NCI-H345 treated with DMSO at 0.1 percent for 48 hours (cell line): ENCODE measurements around the gene UQCC5.
A peak's percentile ranks its signal among the peaks of the same experiment; 100 is the strongest.
"Not testable (repeated sequence)": the region's sequence is repeated elsewhere in the genome, so short reads cannot be mapped to it uniquely, and the experiment has no call there.

Experiments
- DNase-seq: peaks from one replicate; lab custom pipeline; 2025; ENCODE audit not compliant: unreplicated experiment; lab: John Stamatoyannopoulos, UW

UQCC5 gene

GRCh38 chr3:52521881-52522650 is 14.3 kb upstream of the UQCC5 start:
- no peak for DNase-seq

GRCh38 chr3:52522651-52523251 is 13.7 kb upstream of the UQCC5 start:
- no peak for DNase-seq

- DNase-seq, result no peak
Measured at GRCh38 chr3:52523386-52524257, 12.8 kb upstream of the UQCC5 start.

GRCh38 chr3:52524258-52524751 is 12.1 kb upstream of the UQCC5 start:
- no peak for DNase-seq

- peak; percentile 64 for DNase-seq
Measured at GRCh38 chr3:52524752-52525679, 11.4 kb upstream of the UQCC5 start.

GRCh38 chr3:52525680-52526561 is 10.5 kb upstream of the UQCC5 start:
- DNase-seq, result no peak

DNA sequence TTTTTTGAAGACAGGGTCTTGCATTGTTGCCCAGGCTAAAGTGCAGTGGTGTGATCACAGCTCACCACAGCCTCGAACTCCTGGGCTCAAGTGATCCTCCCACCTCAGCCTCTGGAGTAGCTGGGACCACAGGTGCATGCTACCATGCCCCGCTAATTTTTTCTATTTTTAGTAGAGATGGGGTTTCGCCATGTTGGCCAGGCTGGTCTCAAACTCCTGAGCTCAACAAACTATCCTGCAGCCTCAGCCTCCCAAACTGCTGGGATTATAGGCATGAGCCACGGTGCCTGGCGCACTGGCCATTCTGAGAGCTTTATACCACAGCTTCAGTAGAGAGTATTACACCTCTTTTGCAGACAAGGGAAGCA is 9.8 kb upstream of the UQCC5 start:
- DNase-seq, result not testable (repeated sequence)

DNA sequence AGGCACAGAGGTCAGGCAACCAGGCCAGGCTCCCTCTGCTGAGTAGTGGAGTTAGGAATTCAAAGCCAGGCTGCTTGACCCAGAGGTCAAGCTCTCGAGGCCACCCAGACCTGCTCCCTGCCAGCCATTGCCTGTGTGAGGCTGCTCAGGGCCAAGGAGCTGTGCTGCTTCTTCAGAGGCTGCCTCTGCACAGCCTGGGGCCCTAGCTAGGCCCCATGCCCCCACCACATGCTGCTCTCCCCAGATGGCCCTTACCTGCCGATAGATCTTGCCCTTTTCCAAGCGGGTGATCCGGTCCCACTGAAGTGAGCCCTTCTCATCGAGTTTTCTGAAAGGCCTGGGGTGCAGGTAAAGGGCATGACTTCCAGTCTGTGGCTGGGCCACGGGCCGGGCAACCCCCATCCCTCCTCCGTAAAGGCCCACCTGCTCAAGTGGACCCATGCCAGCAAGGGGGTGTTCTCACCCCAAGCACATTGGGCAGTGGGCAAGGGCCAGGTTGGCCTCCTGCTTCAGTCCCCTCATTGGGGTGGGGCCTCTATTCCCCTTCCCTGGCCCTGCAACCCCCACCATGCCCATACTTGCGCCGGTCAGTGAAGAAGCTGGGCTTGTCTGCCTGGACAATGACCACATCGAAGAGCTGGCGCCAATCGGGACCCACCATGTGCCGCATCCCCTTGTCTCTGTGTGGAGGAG is 9.2 kb upstream of the UQCC5 start:
- DNase-seq, result no peak

GRCh38 chr3:52527732-52528585 is 8.4 kb upstream of the UQCC5 start:
- DNase-seq, result no peak

GRCh38 chr3:52528586-52529375 is 7.6 kb upstream of the UQCC5 start:
- no peak for DNase-seq

DNA sequence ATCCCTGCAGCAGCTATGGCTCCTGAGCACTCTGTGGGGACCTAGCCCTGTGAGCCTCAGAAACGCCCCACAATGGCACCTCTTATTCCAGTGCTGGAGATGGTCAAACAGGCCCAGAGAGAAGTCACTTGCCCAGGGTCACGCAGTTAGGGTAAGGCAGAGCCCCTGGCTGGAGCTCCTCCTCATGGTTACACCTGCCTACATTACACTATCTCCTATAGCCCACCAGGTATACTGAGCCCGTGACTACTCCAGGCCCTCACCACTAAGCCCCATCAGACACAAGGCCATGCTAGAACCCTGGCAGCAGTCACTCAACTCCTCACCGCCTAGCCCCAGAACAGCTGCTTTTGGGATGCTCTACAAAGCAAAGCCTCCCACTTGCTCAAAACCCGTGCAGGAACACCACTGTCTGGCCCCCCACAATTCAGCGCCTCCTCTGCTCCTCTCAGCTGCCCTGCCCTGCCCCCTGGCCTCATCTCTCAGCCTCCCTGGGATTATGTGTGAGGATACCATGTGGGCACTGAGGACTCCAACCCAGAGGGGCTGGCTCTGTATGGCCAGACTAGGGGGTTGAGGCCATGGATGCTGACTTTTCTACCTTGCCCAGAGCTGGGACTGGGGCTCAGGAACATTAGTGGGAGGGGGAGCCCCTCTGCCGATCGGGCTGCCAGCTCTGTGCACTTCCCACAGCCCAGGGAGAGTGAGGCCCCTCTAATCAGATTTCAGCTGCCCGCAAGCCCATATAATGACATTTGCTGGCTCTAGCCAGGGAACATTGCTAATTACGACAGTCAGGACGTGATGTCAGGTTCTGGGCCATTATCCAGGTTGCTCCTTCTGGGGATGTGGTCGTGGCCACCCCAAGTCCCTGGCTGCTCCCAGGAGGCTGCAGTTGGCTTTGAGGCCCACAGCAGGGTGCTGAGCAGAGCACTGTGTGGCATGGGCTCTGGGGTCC is 6.8 kb upstream of the UQCC5 start:
- DNase-seq, result no peak

DNA sequence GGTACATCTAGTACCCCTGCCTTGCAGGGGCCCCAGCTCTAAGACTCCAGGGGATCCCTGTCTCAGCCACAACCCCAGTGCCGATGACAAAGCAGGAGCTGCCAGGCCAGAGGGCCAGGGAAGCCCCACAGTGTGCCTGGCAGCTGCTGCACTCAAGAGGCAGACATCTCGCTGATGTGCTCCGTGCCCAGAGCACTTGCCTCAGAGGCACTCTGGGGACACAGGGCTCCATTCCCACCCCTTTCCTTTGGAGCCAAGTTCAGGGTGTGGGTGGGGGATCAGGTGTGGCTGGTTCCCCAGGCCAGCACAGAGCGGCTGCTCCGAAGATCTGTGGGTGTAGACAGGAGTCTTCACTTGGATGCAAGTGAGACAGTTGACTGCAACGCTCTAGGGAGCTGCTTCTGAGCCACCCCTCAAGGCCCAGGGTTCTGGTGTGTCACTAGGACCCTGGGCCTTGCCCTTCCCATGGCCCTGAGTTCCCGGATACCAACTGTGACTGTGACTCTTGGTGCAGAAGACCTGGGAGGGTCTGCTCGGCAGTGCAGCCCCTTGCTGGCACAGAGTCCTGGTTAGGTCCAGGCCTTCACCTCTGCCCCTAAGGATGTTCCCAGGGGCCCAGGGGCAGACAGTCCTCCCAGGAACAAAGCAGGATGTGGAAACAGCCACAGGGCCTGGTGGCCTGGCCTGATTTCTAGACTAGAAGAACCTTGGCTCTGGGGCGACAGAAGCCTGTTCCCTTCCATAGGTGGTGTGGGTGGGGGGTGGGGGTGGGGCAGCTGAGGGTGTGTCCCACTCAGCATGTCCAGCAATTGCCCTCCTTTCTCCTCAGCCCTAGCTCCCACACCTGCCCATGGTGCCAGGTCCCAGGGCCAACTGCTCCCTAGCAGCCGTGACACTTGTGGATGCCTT is 5.2 kb upstream of the UQCC5 start:
- no peak for DNase-seq

- DNase-seq, result no peak
Measured at GRCh38 chr3:52531860-52532516, 4.4 kb upstream of the UQCC5 start.

- no peak for DNase-seq
Measured at GRCh38 chr3:52532517-52532837, 3.9 kb upstream of the UQCC5 start.
